Stimulated activated CD8-positive, alpha-beta memory T cell treated with anti-CD3 and anti-CD28 coated beads, Interleukin-15, amount 100 ng/mL, for 24 hours (primary cell): ENCODE measurements around the gene MACROH2A1.
A peak's percentile ranks its signal among the peaks of the same experiment; 100 is the strongest.

Source experiments
- DNase-seq: peaks from one replicate; pipeline ENCODE4 v3.0.0-alpha.2; 2020; ENCODE audit warnings: low read depth

MACROH2A1 gene

GRCh38 chr5:135435467-135436330, 36.7 kb upstream of the MACROH2A1 start:
- DNase-seq = no peak

GRCh38 chr5:135434591-135435466, 35.8 kb upstream of the MACROH2A1 start:
- no peak for DNase-seq

DNA sequence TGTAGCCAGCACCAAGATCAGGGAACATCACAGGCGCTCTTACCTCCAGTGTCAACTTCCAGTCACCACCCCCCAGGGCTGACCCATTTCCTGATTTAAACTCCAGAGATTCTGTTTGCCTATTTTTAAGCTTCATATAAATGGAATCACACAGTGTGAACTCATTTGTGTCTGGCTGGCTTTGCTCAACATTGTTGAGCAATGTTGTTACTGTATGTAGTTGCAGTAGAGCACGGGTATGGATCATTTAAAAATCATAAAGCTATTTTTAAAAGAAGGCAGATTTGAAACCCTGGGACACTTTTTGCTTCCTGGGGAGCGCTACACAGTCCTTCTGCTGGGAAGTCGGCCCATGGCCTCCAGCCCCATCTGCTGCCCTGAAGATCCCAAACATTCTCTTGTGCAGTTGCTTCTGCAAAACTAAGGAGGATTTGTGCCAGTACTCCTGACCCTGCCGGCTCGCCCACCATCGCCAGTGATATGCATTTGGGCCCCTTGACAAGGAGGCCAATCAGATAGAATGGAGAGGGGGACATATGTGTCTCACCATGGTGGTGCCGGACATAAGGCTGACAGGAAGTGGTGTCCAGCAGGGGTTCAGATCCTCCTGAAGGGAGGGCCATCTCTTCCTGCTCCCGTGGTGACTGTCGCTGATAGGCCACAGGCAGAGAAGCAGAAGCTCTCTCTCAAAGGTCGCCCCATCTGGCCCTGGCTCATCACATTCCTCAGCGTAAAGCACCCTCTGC, 34.8 kb upstream of the MACROH2A1 start:
- DNase-seq = no peak

- DNase-seq = no peak
Measured at GRCh38 chr5:135432113-135432512, 33.1 kb upstream of the MACROH2A1 start.

DNA sequence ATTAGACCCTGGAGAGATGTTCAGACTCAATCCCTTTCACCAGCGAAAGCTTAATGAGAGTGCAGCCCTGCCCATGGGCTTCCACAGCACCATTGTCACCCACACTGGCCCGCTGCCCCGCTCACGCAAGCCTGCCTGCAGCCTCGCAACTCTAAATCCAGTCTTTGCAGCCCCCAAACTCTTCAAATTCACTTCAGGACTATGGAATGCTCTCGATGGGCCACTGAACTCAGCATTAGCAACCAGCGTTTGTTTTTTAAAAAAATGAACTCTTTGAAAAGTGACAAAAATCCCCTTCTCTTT, 31.1 kb upstream of the MACROH2A1 start:
- DNase-seq = no peak

GRCh38 chr5:135429301-135430134, 30.5 kb upstream of the MACROH2A1 start:
- DNase-seq = no peak

DNA sequence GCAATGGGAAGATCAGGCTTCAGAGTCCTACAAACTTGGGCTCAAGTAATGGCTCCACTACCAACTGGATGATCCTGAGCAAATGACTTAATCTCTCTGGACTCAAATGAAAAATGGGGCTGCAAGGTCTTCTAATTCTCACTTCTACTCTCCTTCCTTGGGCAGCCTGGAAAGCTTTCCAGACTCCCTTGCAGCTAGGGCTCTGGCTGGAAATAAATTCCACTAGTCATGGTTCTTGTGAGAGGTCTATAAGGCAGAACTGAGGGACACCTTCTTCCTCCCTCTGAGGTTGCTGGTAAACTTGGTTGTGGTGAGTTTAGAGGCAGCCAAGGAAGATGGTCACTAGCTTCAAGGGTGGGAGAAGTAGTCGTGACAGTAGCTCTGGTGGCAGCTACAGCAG, 29.6 kb upstream of the MACROH2A1 start:
- DNase-seq = no peak

- DNase-seq = no peak
Measured at GRCh38 chr5:135426102-135427082, 27.4 kb upstream of the MACROH2A1 start.

DNA sequence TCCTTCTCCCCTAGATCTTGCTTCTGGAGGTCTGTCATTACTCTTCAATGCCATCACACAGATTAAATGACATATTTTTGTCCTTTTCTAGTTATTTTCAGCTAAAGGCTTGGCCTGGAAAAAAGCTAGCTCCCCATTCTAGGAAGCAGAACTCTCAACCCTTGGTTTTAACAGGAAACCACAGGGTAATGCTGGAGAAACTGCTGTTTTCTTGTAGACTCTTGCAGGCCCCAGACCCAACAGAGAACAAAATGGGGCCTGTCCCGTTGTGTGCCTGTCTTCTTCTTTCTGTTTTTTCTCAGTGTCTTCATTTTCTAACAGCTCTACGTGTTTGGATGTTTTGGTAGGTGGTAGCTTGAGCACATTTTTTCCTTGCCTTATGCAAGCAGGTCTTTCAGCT, 26.6 kb upstream of the MACROH2A1 start:
- DNase-seq = no peak

GRCh38 chr5:135423846-135424168, 24.8 kb upstream of the MACROH2A1 start:
- DNase-seq = no peak

GRCh38 chr5:135423146-135423845, 24.3 kb upstream of the MACROH2A1 start:
- no peak for DNase-seq

DNA sequence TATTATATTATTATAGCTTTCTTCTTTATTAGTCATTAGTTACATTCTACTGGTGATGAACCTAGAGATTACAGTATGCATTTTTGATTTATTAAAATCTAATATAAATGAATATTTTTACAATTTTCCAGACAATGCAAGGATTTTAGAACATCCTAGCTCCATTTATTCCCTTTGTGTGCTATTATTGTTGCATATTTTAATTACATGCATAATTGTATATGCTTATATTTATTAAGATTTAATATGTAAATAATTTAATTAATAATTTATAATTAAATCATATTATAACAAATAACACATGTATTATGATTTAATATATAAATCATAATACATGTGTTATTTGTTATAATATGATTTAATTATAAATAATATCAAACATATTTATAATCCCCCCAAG, 23.4 kb upstream of the MACROH2A1 start:
- no peak for DNase-seq

DNA sequence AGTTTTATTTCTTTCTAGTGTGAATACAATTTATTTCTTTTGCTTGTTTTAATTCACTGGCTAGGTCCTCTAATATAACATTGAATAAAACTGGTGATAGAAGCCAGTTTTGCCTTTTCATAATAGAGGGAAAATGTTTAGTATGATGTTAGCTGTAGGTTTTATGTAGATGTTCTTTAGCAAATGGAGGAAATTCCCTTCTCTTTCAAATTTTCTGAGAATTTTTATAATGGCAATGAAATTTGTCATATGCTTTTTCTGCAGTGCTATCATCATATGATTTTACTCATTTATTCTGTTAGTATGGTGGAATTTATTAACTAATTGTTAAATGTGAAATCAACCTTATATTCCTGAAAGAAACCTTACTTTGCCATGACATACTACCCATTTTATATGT, 18.1 kb upstream of the MACROH2A1 start:
- no peak for DNase-seq

GRCh38 chr5:135405082-135405481, 6.1 kb upstream of the MACROH2A1 start:
- DNase-seq = no peak

- DNase-seq = no peak
Measured at GRCh38 chr5:135402031-135402430, 3.0 kb upstream of the MACROH2A1 start.

GRCh38 chr5:135400866-135401265, 1.8 kb upstream of the MACROH2A1 start:
- no peak for DNase-seq

DNA sequence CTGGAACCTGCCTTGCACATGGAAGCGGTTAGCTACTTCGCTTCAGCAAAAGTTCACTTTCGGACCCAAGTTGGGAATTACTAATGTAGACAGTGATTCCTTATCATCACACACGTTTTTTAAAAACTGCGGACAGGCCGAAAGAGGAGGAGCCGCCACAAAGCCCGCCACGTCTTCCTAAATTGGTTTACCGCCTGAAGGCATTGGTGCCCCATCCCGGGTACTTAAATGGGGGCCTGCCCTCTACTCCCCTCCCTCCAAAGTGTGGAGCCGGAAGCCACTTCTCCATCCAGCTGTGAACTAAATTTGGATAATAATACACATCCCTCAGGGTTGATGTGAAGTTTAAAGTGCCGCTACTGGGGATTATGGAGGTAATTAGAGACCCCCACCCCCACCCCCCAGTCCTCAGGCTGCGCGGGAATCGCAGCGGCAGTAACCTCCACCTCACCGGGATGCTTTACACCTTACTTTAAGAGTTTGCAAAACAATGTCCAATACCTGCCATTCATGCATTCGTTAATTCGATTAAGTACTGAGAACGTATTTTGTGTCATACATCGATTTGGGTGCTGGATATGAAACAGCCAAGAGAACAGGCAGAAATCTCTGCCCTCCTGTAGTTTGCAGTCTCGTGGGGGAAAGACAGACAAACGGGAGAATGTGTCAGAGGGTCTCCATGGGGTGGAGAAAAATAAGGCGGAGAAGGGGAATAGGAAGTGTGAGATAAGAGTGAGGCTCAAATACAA, 937 bp upstream of the MACROH2A1 start:
- DNase-seq = no peak

DNA sequence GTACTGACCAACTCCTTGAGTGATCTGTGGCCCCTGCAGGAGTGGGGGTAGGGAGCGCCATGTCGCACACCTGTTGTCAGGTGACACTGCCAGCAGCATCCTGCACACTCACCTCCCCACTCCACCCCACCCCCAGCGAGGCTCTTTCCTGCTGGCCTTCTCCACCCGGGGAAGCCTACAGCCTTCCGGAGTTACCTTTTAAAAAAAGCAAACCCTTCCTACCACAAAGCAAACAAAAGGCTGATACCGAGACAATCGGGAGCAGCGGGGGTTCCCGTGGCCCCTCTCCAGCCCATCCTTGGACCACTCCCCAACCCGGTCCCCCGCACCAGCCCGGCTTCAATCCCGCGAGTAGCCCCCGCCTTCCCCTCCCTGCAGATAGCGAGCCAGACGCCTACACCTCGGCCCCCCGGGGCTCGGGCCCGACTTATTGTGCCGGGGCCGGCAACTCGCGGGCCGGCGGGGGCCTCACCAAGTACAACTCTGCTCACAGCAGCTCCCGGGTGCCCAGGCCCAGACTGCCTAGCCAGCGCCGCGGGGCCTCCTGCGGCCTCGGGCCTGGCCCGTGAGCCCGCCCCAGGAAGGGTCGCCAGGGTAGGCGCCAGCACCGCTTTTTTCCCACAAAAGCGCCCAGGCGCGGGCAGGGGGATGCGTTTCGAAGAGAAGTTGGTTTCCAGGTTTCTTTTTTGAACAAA, 724 bp downstream of the MACROH2A1 start:
- peak; percentile 15 for DNase-seq

DNA sequence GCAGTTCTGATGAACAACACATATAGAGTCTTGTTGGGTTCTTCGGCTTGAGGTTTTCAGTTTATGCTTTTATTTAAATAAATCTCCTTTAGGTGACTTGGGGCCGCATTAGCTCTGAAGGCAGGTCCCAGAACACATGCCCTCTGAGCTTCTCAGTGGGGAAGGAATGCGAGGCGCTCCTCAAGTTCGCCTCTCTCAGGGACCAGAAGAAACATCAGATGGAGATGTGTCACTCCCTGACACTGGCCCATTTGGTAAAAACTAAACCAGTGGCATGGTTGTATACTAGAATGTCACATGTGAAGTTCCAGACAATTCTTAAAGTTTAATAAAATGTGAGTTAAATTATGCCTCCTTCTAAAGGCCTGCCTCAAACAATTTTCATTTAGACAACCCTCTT, 1.9 kb downstream of the MACROH2A1 start:
- DNase-seq = no peak
